Measurements from ENCODE around the gene NUB1. TPM values are rescaled to one million over a fixed set of nuclear protein-coding genes. Genes with fewer than 3 reads are reported as not detected.

The NUB1 gene
- polyA plus RNA-seq, 1 experiment, result 44.5 TPM

DNA sequence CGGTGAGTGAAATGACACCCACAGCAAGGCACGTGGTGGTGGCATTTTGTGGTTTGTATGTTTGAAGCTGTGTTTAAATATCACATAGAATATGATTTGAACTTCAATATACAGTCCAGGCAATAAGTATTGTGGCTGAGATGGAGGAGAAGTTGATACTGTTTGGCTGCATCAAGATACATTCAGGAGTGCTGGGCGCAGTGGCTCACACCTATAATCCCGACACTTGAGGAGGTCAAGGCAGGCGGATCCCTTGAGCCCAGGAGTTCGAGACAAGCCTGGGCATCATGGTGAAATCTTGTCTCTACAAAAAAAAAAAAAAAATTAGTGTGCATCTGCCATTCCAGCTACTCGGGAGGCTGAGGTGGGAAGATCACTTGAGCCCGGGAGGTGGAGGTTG lies 35.2 kb upstream of the NUB1 start:
- ChIA-PET POLR2A (no interaction called here), CTCF (interaction anchor here (0.7 to 2.9 kb wide), 4 partner anchors 10 to 182 kb away, joined by 3 to 16 read pairs (median 8); no protein-coding TSS in a partner anchor)
- no peaks in the 10 kb centered on the region for H3K36me3 ChIP-seq (ENCODE audit: control insufficient read depth, insufficient read depth, low read length)
- no peak overlapping the region for H3K4me3 ChIP-seq (ENCODE audit: low read depth, low read length)
- TF ChIP-seq CTCF (IDR thresholded peaks at IDR 0.05; ENCODE audit: insufficient read depth, low read depth, low read length), result no peak
- no peak for DNase-seq (ENCODE audit: low read depth)
- H3K27me3 ChIP-seq (ENCODE audit: control insufficient read depth, insufficient read depth, low read length), result peaks cover 3% of the 10 kb centered on the region

DNA sequence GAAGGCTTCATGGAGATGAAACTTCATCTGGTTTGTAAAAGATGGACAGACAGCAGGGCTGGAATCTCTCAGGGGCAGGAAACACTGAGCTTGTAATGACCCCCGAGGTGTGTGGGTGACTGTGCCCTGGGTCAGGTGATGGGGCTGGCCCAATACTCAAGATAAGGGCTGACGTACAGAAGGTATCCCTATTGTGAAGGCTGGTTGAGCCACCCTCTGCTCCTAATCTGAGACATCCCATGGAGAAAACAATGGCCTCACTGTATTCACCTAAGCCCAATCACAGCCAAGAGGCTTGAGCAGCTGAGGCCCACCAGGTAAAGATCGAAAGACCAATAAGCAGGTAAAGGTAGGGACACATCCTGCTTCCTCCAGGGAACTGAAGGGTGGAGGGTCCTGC lies 34.8 kb upstream of the NUB1 start:
- no peak for TF ChIP-seq CTCF (IDR thresholded peaks at IDR 0.05; ENCODE audit: insufficient read depth, low read depth, low read length)
- no peak for DNase-seq (ENCODE audit: low read depth)
- CTCF ChIA-PET, result interaction anchor here (0.7 to 2.4 kb wide), 3 partner anchors 9 to 93 kb away, joined by 3 to 13 read pairs (median 4); no protein-coding TSS in a partner anchor
- H3K4me3 ChIP-seq (ENCODE audit: low read depth, low read length), result no peak overlapping the region
- peaks cover 3% of the 10 kb centered on the region; the same call in 1 of the 2 replicates for H3K27me3 ChIP-seq (ENCODE audit: control insufficient read depth, insufficient read depth, low read length)
- no peaks in the 10 kb centered on the region for H3K36me3 ChIP-seq (ENCODE audit: control insufficient read depth, insufficient read depth, low read length)
- POLR2A ChIA-PET, result no interaction called here

- Histone ChIP-seq H3K4me3 (ENCODE audit: low read depth, low read length) (no peak overlapping the region), H3K36me3 (ENCODE audit: control insufficient read depth, insufficient read depth, low read length) (no peaks in the 10 kb centered on the region), H3K27me3 (ENCODE audit: control insufficient read depth, insufficient read depth, low read length) (peaks cover 2% of the 10 kb centered on the region; the same call in 1 of the 2 replicates)
- TF ChIP-seq CTCF (IDR thresholded peaks at IDR 0.05; ENCODE audit: insufficient read depth, low read depth, low read length), result no peak
- POLR2A ChIA-PET, result no interaction called here
- CTCF ChIA-PET, result interaction anchor here (0.6 to 2.4 kb wide), 2 partner anchors 8 to 64 kb away, joined by 3 to 13 read pairs; no protein-coding TSS in a partner anchor
- no peak for DNase-seq (ENCODE audit: low read depth)
Observed at GRCh38 chr7:151307536-151307935, 34.1 kb upstream of the NUB1 start.

DNA sequence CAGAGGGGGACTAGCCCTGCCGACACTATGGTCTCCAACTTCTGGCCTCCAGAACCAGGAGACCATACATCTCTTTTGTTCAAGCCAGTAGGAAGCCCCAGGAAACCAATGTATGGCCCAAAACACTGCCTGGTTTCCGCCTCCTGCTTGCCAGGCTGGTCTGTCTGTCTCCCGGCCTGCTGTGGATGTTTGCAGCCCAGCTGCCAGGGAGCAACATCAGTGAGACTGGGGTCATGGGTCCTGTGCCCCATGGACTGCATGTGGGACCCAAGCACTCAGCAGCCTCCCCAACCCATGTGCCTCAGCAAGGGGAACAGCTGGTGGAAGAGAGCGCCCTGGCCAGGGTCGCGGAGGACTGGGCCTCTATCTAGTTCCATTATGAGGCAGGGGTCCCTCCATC lies 33.4 kb upstream of the NUB1 start:
- ChIA-PET CTCF (interaction anchor here (0.6 to 1.1 kb wide), 2 partner anchors 8 to 18 kb away, joined by 3 read pairs; no protein-coding TSS in a partner anchor), POLR2A (no interaction called here)
- TF ChIP-seq CTCF (IDR thresholded peaks at IDR 0.05; ENCODE audit: insufficient read depth, low read depth, low read length), result no peak
- DNase-seq (ENCODE audit: low read depth), result no peak
- peaks cover 2% of the 10 kb centered on the region; the same call in 1 of the 2 replicates for H3K27me3 ChIP-seq (ENCODE audit: control insufficient read depth, insufficient read depth, low read length)
- no peaks in the 10 kb centered on the region for H3K36me3 ChIP-seq (ENCODE audit: control insufficient read depth, insufficient read depth, low read length)
- H3K4me3 ChIP-seq (ENCODE audit: low read depth, low read length), result no peak overlapping the region

GRCh38 chr7:151308791-151309190 lies 32.8 kb upstream of the NUB1 start:
- DNase-seq (ENCODE audit: low read depth), result no peak
- H3K27me3 ChIP-seq (ENCODE audit: control insufficient read depth, insufficient read depth, low read length), result no peaks in the 10 kb centered on the region
- H3K4me3 ChIP-seq (ENCODE audit: low read depth, low read length), result no peak overlapping the region
- no peaks in the 10 kb centered on the region for H3K36me3 ChIP-seq (ENCODE audit: control insufficient read depth, insufficient read depth, low read length)
- no peak for TF ChIP-seq CTCF (IDR thresholded peaks at IDR 0.05; ENCODE audit: insufficient read depth, low read depth, low read length)
- POLR2A ChIA-PET, result interaction anchor here (0.7 kb wide), 1 partner anchor 64 kb away, joined by 5 read pairs; no protein-coding TSS in a partner anchor
- CTCF ChIA-PET, result interaction anchor here (0.6 to 2.9 kb wide), 6 partner anchors 11 to 451 kb away, joined by 3 to 13 read pairs (median 3); no protein-coding TSS in a partner anchor
